KOPT-K1 (cell line): ENCODE measurements around the gene SNRPA1.
"Not testable (repeated sequence)": the region's sequence is repeated elsewhere in the genome, so short reads cannot be mapped to it uniquely, and the experiment has no call there.

ENCODE experiments used
- H3K27ac ChIP-seq: fragments of 200-600 bp; sonication (generic); 2 replicates; pipeline ENCODE4 v1.5.1; 2016; ENCODE audit warnings: antibody characterized with exemption, mild to moderate bottlenecking, low read depth, low read length; ENCODE audit not compliant: poor library complexity, severe bottlenecking
- H3K36me3 ChIP-seq: fragments of 200-600 bp; sonication (generic); 2 replicates; pipeline ENCODE4 v1.5.1; 2017; ENCODE audit warnings: antibody characterized with exemption, mild to moderate bottlenecking, low read length, moderate library complexity; ENCODE audit not compliant: insufficient read depth
- H3K9me3 ChIP-seq: fragments of 200-600 bp; sonication (generic); 2 replicates; pipeline ENCODE4 v1.5.1; 2017; ENCODE audit warnings: antibody characterized with exemption, low read length, mild to moderate bottlenecking; ENCODE audit not compliant: insufficient read depth, poor library complexity, severe bottlenecking

The SNRPA1 gene

GRCh38 chr15:101294731-101295606, at the start of gene SNRPA1:
TSS of gene SNRPA1 (minus strand) at chr15:101295248. CDS start at chr15:101295178, 70 bp downstream.
- Histone ChIP-seq H3K9me3 (no peaks in the 10 kb centered on the region), H3K36me3 (peaks cover 33% of the 10 kb centered on the region), H3K27ac (peak within 1 kb of the TSS; percentile 91)

GRCh38 chr15:101342056-101342455, 47.0 kb upstream of the SNRPA1 start:
- H3K36me3 ChIP-seq = no peaks in the 10 kb centered on the region
- H3K27ac ChIP-seq = no peak overlapping the region
- H3K9me3 ChIP-seq = peaks cover 19% of the 10 kb centered on the region

- H3K27ac ChIP-seq = no peak overlapping the region
- peaks cover 52% of the 10 kb centered on the region for H3K9me3 ChIP-seq
- H3K36me3 ChIP-seq = no peaks in the 10 kb centered on the region
These were observed 43.5 kb upstream of the SNRPA1 start for GRCh38 chr15:101338502-101339057.

DNA sequence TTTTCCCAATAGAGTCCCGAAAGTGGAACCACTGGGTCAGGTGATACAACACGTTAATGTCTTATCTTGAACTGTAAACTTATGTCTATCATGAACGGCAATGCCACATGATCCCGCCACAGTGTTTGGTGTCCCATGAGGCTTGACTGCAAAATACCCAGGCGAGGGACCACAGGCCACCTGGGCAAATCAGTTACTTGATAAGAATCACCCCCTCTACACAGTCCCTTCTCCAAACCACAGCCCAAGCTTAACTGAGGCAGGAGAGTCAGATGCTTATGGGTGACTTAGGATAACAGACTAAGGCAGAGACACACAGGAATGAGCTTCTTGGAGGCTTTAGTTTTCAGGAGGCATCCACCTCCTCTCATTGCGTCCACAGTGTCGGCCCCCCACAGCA, 42.9 kb upstream of the SNRPA1 start:
- Histone ChIP-seq H3K9me3 (peaks cover 58% of the 10 kb centered on the region), H3K27ac (no peak overlapping the region), H3K36me3 (no peaks in the 10 kb centered on the region)

DNA sequence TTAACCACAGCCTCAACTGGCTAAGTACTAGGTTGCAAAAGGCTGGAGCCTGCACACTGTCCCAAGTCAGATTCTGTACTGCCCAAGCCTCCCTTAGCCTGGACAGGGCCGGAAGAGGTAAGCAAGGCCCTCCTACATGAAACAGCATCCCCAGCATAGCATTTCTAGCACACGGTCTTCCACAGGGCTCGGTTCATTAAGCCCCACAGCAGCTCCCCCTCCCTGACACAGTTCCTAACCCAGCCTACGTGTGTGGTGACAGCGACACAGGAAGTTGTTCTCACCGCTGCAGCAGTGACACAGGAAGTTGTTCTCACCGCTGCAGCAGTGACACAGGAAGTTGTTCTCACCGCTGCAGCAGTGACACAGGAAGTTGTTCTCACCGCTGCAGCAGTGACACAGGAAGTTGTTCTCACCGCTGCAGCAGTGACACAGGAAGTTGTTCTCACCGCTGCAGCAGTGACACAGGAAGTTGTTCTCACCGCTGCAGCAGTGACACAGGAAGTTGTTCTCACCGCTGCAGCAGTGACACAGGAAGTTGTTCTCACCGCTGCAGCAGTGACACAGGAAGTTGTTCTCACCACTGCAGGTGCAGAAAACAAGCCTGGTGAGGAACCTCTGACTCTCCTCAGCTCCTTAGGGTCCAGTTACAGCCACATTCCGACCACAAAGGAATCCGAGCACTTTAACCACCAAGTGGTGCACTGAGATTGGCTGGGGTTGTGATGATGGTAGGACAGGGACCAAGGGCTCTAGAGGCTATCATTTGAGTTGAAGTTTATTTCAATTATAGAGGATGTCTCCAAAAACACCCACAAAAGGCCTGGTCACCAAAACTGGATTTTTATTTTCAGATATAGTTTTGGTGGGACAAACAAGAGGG, 39.1 kb upstream of the SNRPA1 start:
- peak overlapping the region; percentile 10 for H3K27ac ChIP-seq
- not testable (repeated sequence) for H3K36me3 ChIP-seq

DNA sequence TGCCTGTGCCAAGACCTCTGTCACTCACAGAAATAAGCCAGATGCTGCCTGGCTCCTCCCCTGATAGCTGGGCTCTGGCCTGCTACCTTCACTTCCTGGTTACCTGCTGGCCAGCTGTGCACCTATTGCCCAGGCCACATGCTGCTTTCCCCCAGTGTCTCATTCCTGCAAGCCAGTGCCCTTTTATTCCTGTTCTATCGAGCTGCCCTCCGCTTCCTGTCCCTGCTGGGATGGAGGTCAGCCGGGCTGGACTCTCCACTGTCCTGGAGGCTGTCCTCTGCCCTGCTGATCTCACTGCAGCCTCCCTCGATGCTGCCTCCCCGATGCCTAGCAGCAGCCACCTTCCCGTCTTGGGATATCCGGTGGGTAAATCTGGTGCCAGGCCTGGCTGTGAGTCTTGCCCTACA, 37.0 kb upstream of the SNRPA1 start:
- Histone ChIP-seq H3K36me3 (no peaks in the 10 kb centered on the region), H3K9me3 (peaks cover 50% of the 10 kb centered on the region), H3K27ac (no peak overlapping the region)

More for the DNA sequence above, 39.1 kb upstream of the SNRPA1 start:
- peaks cover 69% of the 10 kb centered on the region for H3K9me3 ChIP-seq

GRCh38 chr15:101329867-101330380, 34.9 kb upstream of the SNRPA1 start:
- H3K27ac ChIP-seq = no peak overlapping the region
- H3K9me3 ChIP-seq = peaks cover 30% of the 10 kb centered on the region
- no peaks in the 10 kb centered on the region for H3K36me3 ChIP-seq

GRCh38 chr15:101329309-101329863, 34.3 kb upstream of the SNRPA1 start:
- Histone ChIP-seq H3K9me3 (peaks cover 25% of the 10 kb centered on the region), H3K27ac (no peak overlapping the region), H3K36me3 (no peaks in the 10 kb centered on the region)

GRCh38 chr15:101328001-101328400, 33.0 kb upstream of the SNRPA1 start:
- Histone ChIP-seq H3K36me3 (no peaks in the 10 kb centered on the region), H3K27ac (no peak overlapping the region)

DNA sequence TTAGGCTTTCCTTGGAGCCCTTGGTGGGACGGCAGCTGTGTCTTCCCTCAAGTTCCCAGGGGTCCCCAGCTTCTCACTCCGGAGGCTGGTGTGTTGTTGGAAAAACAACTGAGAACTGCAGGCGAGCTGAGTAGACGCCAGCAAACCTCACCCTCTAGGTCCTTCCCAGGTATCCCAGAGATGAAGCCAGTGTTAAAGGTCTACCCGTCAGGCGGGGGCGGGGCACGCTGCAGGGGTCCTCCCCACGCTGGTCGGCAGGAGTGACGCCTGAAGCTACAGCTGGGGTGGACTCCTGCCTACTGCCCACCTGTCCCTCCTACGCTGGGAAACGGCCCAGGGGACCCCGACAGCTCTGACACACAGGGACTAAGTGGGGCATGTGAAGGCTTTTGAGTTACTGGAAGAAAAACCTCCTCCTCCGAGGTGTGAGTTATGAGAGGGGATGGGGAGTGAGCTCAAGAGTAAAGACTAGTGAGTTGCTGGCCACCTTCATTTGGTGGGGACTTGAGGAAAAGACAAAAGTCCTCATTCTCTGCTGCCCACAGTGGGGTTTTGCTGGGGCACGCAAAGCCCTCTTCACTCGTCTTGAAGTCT, 32.2 kb upstream of the SNRPA1 start:
- Histone ChIP-seq H3K36me3 (no peaks in the 10 kb centered on the region), H3K9me3 (peaks cover 4% of the 10 kb centered on the region), H3K27ac (no peak overlapping the region)

More at GRCh38 chr15:101328001-101328400, 33.0 kb upstream of the SNRPA1 start:
- peaks cover 11% of the 10 kb centered on the region for H3K9me3 ChIP-seq

DNA sequence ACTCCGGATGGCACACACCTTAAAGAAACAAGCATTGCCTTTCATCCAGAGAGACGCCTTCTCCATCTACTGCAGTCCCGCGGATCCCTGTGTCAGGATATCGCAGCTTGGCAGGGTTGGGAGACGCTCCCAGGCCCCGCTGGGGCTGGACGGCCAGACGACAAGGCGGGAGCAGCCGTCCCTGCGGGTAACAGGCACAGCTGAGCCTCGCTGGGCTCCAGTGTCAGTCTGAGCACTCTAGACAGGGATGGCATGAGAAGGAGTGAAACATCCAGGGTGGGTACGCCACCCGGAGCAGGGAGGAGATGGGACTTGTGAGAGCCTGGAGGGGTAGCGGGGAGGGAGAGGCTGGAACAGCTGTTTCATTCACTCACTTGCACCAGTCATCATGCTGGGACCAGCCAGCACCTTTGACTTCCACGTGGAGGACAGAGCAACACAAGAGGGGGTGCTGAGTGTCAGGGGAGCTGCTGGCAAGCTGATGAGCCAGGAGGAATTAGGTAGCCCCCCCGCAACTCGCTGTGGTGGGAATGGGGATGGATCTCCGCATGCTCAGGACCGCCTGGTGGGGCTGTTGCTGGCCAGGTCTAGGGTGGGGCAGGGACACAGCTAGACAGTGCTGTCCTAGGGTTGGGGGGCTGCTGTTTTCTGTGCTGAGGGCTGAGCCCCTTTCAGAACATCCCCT, 31.6 kb upstream of the SNRPA1 start:
- Histone ChIP-seq H3K27ac (no peak overlapping the region), H3K9me3 (no peaks in the 10 kb centered on the region), H3K36me3 (no peaks in the 10 kb centered on the region)

GRCh38 chr15:101326026-101326315, 30.9 kb upstream of the SNRPA1 start:
- no peaks in the 10 kb centered on the region for H3K9me3 ChIP-seq
- H3K36me3 ChIP-seq = no peaks in the 10 kb centered on the region

GRCh38 chr15:101325263-101326025, 30.4 kb upstream of the SNRPA1 start:
- H3K9me3 ChIP-seq = no peaks in the 10 kb centered on the region
- H3K36me3 ChIP-seq = no peaks in the 10 kb centered on the region
- H3K27ac ChIP-seq = no peak overlapping the region

More at GRCh38 chr15:101326026-101326315, 30.9 kb upstream of the SNRPA1 start:
- no peak overlapping the region for H3K27ac ChIP-seq
